ENCODE data around the gene GUCY1A2.

DNA sequence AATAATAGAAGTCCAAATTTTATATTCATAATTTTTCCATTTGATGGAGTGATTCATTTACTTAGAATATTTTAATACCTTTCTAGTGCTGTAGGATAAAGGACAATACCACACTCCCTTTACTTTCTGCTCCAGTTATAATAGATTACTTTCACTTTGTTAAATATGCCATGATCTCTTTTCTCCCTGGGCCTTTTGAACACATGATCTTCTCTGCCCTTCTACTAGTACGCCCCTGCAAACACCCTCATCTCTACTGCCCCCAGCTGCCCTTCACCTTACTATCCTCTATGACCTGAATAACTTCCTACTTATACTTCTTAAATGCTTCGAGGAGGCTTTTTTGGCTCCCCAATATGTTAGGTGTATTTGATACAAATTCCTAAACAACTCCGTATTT is 177.3 kb downstream of the GUCY1A2 start:
- TF ChIP-seq, protein P1, sequence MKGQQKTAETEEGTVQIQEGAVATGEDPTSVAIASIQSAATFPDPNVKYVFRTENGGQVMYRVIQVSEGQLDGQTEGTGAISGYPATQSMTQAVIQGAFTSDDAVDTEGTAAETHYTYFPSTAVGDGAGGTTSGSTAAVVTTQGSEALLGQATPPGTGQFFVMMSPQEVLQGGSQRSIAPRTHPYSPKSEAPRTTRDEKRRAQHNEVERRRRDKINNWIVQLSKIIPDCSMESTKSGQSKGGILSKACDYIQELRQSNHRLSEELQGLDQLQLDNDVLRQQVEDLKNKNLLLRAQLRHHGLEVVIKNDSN (IDR thresholded peaks at IDR 0.05), result no peak
- TF ChIP-seq YY1 (IDR thresholded peaks at IDR 0.05; ENCODE audit: low read depth) (no peak), EGR1 (IDR thresholded peaks at IDR 0.05) (no peak), RAD21 (IDR thresholded peaks at IDR 0.05; ENCODE audit: low read depth) (no peak), TAF1 (IDR thresholded peaks at IDR 0.05; ENCODE audit: low read depth) (no peak), TEAD4 (IDR thresholded peaks at IDR 0.05) (no peak)

Data from Ishikawa (cell line).